ENCODE data around the gene PDLIM7.

- TF ChIP-seq TAF1 (IDR thresholded peaks at IDR 0.05; ENCODE audit: borderline replicate concordance, low read depth, low read length) (peak; percentile 39; the same call in 1 of the 2 replicates), CBFB (IDR thresholded peaks at IDR 0.05; ENCODE audit: low read depth) (0 out of 2 replicates have a peak, but pooled peaks have one; percentile 17), ZBTB4 (CRISPR knock-in tag; IDR thresholded peaks at IDR 0.05) (0 out of 2 replicates have a peak, but pooled peaks have one; percentile 60), SUZ12 (IDR thresholded peaks at IDR 0.05; ENCODE audit: unreplicated experiment) (no peak), POLR2AphosphoS5 (IDR thresholded peaks at IDR 0.05; ENCODE audit: low read length) (no peak; the same call in none of the 2 replicates), GABPA (IDR thresholded peaks at IDR 0.05; ENCODE audit: low read depth) (no peak), POU2F2 (IDR thresholded peaks at IDR 0.05; ENCODE audit: borderline replicate concordance, low read depth, low read length) (no peak), POLR2A (IDR thresholded peaks at IDR 0.05; ENCODE audit: low read depth, low read length) (no peak)
Measured at GRCh38 chr5:177509991-177510566, 12.7 kb upstream of the PDLIM7 start.

Data from GM12878 (cell line).